HG02571 (cell line): Measurements from ENCODE around the gene OR5T3.
"Not testable (repeated sequence)": the region's sequence is repeated elsewhere in the genome, so short reads cannot be mapped to it uniquely, and the experiment has no call there.

Experiments used
- ATAC-seq: cut with Tn5 transposase; IDR thresholded peaks from one replicate; pipeline ENCODE4 v1.9.1; 2021; ENCODE audit warnings: mild to moderate bottlenecking, moderate library complexity; ENCODE audit not compliant: unreplicated experiment

OR5T3 gene

GRCh38 chr11:56251954-56252353, at the start of gene OR5T3:
Gene OR5T3, plus strand, starts transcription at chr11:56252254. Its CDS starts 0 bp downstream, at chr11:56252254.
- no peak for ATAC-seq

- ATAC-seq = no peak
Measured at GRCh38 chr11:56207790-56208189, 44.3 kb upstream of the OR5T3 start.

- ATAC-seq = no peak
Measured at GRCh38 chr11:56214537-56214936, 37.5 kb upstream of the OR5T3 start.

GRCh38 chr11:56219735-56220134, 32.3 kb upstream of the OR5T3 start:
- not testable (repeated sequence) for ATAC-seq

- ATAC-seq = no peak
Measured at GRCh38 chr11:56234155-56234554, 17.9 kb upstream of the OR5T3 start, which contains the start of gene OR5T2. Gene OR5T2, minus strand, starts transcription at chr11:56234255. Its CDS starts 1,193 bp downstream, at chr11:56233062.

GRCh38 chr11:56271092-56271491, 19.0 kb downstream of the OR5T3 start:
- no peak for ATAC-seq

- no peak for ATAC-seq
Measured at GRCh38 chr11:56273854-56274253, 21.8 kb downstream of the OR5T3 start, which contains the start of gene OR5T1. Gene OR5T1, plus strand, starts transcription at chr11:56274154. Its CDS starts 1,485 bp downstream, at chr11:56275639.

- no peak for ATAC-seq
Measured at GRCh38 chr11:56292154-56292553, 40.1 kb downstream of the OR5T3 start, which contains the start of gene OR8H1. Gene OR8H1, minus strand, starts transcription at chr11:56292254. Its CDS starts 1,192 bp downstream, at chr11:56291062.

GRCh38 chr11:56296898-56297297, 44.8 kb downstream of the OR5T3 start:
- ATAC-seq = no peak
